ENCODE results near the gene EDN3.
A peak's percentile ranks its signal among the peaks of the same experiment; 100 is the strongest.

Gene EDN3

DNA sequence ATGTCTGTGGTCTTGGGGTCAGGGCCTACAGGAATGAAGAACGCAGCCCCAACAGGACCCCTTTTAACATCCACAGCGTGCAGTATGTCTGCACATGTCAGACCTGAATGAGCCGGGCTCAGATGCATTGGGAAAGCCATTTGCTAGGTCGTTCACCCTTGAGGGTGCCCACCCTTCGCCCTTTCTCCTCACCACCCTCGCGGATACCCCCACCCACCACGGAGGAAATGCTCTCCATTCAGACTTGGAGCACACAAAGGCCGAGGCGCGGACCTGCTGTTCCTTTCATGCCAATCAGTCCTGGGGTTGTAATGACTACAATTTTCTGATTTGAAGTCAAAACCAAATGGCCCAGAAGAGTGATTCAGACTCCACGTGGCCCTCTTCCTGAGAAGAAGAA is 62.7 kb downstream of the EDN3 start:
- Mint-ChIP-seq H3K4me3 (no peak overlapping the region), H3K9me3 (peaks cover 3% of the 10 kb centered on the region), H3K27ac (no peak overlapping the region), H3K27me3 (ENCODE audit: low read depth) (peaks cover 42% of the 10 kb centered on the region), H3K4me1 (peaks cover 45% of the 10 kb centered on the region), H3K36me3 (ENCODE audit: low read depth) (no peaks in the 10 kb centered on the region)
- TF ChIP-seq, protein P1, sequence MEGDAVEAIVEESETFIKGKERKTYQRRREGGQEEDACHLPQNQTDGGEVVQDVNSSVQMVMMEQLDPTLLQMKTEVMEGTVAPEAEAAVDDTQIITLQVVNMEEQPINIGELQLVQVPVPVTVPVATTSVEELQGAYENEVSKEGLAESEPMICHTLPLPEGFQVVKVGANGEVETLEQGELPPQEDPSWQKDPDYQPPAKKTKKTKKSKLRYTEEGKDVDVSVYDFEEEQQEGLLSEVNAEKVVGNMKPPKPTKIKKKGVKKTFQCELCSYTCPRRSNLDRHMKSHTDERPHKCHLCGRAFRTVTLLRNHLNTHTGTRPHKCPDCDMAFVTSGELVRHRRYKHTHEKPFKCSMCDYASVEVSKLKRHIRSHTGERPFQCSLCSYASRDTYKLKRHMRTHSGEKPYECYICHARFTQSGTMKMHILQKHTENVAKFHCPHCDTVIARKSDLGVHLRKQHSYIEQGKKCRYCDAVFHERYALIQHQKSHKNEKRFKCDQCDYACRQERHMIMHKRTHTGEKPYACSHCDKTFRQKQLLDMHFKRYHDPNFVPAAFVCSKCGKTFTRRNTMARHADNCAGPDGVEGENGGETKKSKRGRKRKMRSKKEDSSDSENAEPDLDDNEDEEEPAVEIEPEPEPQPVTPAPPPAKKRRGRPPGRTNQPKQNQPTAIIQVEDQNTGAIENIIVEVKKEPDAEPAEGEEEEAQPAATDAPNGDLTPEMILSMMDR (IDR thresholded peaks at IDR 0.05; ENCODE audit: unreplicated experiment in 3 of 3) = no peak

DNA sequence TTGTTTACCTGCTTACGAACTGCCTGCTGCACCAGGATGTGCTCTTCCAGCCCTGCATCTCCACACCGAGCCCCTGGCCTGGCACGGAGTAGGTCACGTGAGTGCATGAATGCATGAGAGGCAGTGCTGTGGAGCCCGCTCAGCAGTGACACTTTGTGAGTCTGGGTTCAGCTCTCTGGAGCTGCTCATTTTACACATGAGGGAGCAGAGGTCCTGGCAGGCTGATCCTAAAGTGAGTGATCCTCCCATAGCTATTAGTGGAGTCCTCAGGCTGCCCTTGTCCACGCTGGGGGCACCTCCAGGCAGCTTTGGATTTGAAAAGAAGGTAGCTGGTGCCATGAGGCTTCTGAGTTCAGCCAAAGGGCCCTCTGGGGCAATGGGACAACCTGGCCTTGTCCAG is 64.2 kb downstream of the EDN3 start:
- peaks cover 45% of the 10 kb centered on the region for H3K27me3 Mint-ChIP-seq (ENCODE audit: low read depth)
- TF ChIP-seq, protein P1 (IDR thresholded peaks at IDR 0.05; ENCODE audit: unreplicated experiment in 3 of 3) = no peak
- H3K4me3 Mint-ChIP-seq = no peak overlapping the region
- no peak overlapping the region for H3K27ac Mint-ChIP-seq
- H3K36me3 Mint-ChIP-seq (ENCODE audit: low read depth) = no peaks in the 10 kb centered on the region
- H3K4me1 Mint-ChIP-seq = peaks cover 45% of the 10 kb centered on the region
- peaks cover 3% of the 10 kb centered on the region for H3K9me3 Mint-ChIP-seq

DNA sequence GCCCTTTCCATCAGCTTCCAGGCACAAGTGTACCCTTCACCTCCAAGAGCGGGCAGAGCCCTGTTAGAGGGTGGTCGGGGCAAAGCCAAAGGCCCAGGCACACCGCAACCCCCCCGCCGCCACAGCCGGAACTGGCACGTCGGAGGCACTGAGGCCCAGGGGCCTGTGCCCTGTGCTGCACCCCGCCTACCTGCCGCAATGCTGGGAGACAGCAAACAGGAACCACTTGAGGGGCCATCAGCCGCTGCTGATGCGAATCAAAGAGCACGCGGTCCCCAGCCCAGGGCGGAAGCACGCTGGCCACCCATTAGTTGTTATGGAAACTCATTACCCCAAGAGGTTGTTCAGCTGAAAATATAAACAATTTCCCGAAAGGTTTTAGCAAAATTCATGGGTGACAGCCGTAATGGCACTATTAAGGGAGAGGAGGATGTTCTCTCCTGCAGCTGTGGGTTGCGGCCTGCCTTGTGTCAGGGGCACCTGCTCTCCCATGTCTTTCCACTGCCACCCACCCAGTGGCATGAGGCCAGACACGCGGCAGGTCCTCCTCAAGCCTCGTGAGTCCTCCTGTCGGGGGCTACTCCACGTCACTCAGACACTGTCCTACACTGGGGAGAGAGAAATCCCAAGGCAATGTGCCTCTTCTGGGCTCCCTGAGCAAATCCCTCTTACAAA is 65.3 kb downstream of the EDN3 start:
- H3K4me3 Mint-ChIP-seq = peak overlapping the region in 1 of 3 experiments; percentile 34
- H3K4me1 Mint-ChIP-seq = peaks cover 36% of the 10 kb centered on the region
- peaks cover 38% of the 10 kb centered on the region for H3K27me3 Mint-ChIP-seq (ENCODE audit: low read depth)
- TF ChIP-seq, protein P1 (IDR thresholded peaks at IDR 0.05; ENCODE audit: unreplicated experiment in 3 of 3) = no peak
- H3K27ac Mint-ChIP-seq = peak overlapping the region in 1 of 3 experiments; percentile 53
- H3K36me3 Mint-ChIP-seq (ENCODE audit: low read depth) = no peaks in the 10 kb centered on the region
- peaks cover 3% of the 10 kb centered on the region for H3K9me3 Mint-ChIP-seq

DNA sequence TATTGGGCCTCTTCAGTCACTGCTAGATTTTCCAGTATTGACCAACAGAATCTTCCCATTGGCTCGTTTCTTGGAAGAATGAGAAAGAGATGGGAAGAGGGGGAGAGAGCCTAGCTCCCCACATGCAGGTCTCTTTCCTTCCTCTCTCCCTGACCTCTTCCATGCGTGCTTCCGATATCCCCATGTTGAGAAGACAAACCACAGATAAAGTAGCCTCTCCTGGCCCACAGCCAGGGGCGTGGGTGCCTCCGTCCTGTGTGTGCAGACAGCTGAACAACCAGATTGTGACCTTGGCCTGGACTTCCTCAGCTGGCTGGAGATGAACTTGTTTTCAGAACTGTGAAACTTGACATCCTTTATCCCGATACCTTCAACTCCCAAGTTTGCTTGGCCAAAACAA is 71.0 kb downstream of the EDN3 start:
- no peaks in the 10 kb centered on the region for H3K36me3 Mint-ChIP-seq (ENCODE audit: low read depth)
- TF ChIP-seq, protein P1 (IDR thresholded peaks at IDR 0.05; ENCODE audit: unreplicated experiment in 3 of 3) = no peak
- H3K27me3 Mint-ChIP-seq (ENCODE audit: low read depth) = peaks cover 28% of the 10 kb centered on the region
- no peak overlapping the region for H3K27ac Mint-ChIP-seq
- peaks cover 7% of the 10 kb centered on the region for H3K9me3 Mint-ChIP-seq
- H3K4me1 Mint-ChIP-seq = peaks cover 29% of the 10 kb centered on the region
- H3K4me3 Mint-ChIP-seq = no peak overlapping the region

DNA sequence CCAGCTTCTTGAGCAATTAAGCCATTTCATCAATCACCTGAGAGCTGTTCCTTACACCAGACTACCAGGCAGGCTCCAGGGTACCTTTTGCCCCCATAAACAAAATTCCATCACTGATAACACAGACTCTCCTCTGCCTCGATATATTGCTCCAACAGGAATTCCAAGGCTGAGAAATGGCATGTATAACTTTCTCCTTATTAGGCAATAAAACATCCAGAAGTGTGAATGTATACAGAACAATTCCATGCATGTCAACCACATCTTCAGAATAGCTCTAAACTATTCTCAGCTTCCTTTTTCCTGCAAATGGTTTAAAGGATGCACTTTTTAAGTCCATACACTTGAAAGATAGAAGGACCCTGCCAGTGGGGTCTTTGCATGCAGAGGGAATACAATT is 73.8 kb downstream of the EDN3 start:
- Mint-ChIP-seq H3K27ac (no peak overlapping the region), H3K4me1 (peaks cover 49% of the 10 kb centered on the region), H3K4me3 (no peak overlapping the region), H3K27me3 (ENCODE audit: low read depth) (peaks cover 40% of the 10 kb centered on the region), H3K36me3 (ENCODE audit: low read depth) (no peaks in the 10 kb centered on the region), H3K9me3 (peaks cover 4% of the 10 kb centered on the region)
- TF ChIP-seq, protein P1 (IDR thresholded peaks at IDR 0.05; ENCODE audit: unreplicated experiment in 3 of 3) = no peak

DNA sequence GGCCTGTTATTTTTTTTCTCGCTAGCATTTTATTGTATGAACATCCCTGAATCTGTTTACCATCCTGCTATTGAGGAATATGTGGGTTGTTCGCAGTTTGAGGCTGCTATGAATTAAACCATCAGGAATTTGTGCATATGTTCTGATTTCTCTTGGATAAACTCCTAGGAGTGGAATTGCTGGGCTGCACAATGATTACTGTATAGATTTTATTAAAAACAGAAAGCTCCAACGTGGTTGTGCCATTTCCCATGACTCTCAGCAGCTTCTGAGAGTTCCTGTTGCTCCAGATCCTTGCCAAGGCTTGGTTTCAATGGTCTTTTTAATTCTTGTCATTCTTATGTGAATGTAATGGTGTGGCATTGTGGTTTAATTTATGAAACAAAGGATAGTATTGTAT is 75.1 kb downstream of the EDN3 start:
- TF ChIP-seq, protein P1 (IDR thresholded peaks at IDR 0.05; ENCODE audit: unreplicated experiment in 3 of 3) = no peak
- no peaks in the 10 kb centered on the region for H3K36me3 Mint-ChIP-seq (ENCODE audit: low read depth)
- peaks cover 55% of the 10 kb centered on the region for H3K4me1 Mint-ChIP-seq
- H3K4me3 Mint-ChIP-seq = no peak overlapping the region
- H3K27ac Mint-ChIP-seq = no peak overlapping the region
- peaks cover 47% of the 10 kb centered on the region for H3K27me3 Mint-ChIP-seq (ENCODE audit: low read depth)
- peaks cover 4% of the 10 kb centered on the region for H3K9me3 Mint-ChIP-seq
